Sciatic nerve (tissue), 2 donors: ENCODE results near the gene TOGARAM1. TPM values are rescaled to one million over a fixed set of nuclear protein-coding genes. Genes with fewer than 3 reads are reported as not detected.
"Not testable (repeated sequence)": the region's sequence is repeated elsewhere in the genome, so short reads cannot be mapped to it uniquely, and the experiment has no call there.

ENCODE experiments used
- ATAC-seq: fragments of 200-7000 bp; cut with Tn5 transposase; one replicate; pipeline ENCODE4 v1.9.1; 2020; ENCODE audit warnings: mild to moderate bottlenecking, moderate library complexity
- DNase-seq: peaks from one replicate; pipeline ENCODE4 v3.0.0-alpha.2; 2020; ENCODE audit warnings: low spot score
- intact Hi-C: fragments of 100-400 bp; cut with DNase I; formaldehyde crosslinking; loops from one replicate; pipeline ENCODE4 v1.14.2; 2022
- total RNA-seq: library from RNA; stranded (reverse); fragmentation: NEBNext Ultra II Directional; extraction: Animal tissue kit (Norgen Biotek cat#: 25700); gene quantifications from one replicate; pipeline ENCODE4 v1.2.1, GENCODE V29; 2021
- donor health status: DM: no; HTN: no; CAD: no.
- donor health status: DM: no; HTN: no; CAD: no.

The TOGARAM1 gene
- total RNA-seq, 1 donor from 2014 or later = 26.8 TPM

DNA sequence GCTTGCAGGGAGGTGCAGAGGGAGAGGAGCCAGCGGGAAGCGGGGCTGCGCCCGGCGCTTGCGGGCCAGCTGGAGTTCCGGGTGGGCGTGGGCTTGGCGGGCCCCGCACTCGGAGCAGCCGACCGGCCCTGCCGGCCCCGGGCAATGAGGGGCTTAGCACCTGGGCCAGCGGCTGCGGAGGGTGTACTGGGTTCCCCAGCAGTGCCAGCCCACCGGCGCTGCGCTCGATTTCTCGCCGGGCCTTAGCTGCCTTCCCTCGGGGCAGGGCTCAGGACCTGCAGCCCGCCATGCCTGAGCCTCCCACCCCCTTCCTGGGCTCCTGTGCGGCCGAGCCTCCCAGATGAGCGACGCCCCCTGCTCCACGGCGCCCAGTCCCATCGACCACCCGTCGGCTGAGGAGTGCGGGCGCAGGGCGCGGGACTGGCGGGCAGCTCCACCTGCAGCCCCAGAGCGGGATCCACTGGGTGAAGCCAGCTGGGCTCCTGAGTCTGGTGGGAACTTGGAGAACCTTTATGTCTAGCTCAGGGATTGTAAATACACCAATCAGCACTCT is 118.5 kb downstream of the TOGARAM1 start:
- DNase-seq, ATAC-seq, intact Hi-C loops: not testable (repeated sequence)

DNA sequence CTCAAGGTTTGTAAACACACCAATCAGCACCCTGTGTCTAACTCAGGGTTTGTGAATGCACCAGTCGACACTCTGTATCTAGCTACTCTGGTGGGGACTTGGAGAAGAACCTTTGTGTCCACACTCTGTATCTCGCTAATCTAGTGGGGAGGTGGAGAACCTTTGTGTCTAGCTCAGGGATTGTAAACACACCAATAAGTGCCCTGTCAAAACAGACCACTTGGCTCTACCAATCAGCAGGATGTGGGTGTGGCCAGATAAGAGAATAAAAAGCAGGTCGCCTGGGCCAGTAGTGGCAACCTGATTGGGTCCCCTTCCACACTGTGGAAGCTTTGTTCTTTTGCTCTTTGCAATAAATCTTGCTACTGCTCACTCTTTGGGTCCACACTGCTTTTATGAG is 119.1 kb downstream of the TOGARAM1 start:
- DNase-seq, intact Hi-C loops, ATAC-seq: not testable (repeated sequence)

GRCh38 chr14:45082420-45082819 is 120.4 kb downstream of the TOGARAM1 start:
- DNase-seq (no peak), ATAC-seq (no peak)
- intact Hi-C loops = no loop called here

- intact Hi-C loops = no loop called here
- ATAC-seq = no peak
- no peak for DNase-seq
These were observed 121.6 kb downstream of the TOGARAM1 start for GRCh38 chr14:45083617-45083975.

DNA sequence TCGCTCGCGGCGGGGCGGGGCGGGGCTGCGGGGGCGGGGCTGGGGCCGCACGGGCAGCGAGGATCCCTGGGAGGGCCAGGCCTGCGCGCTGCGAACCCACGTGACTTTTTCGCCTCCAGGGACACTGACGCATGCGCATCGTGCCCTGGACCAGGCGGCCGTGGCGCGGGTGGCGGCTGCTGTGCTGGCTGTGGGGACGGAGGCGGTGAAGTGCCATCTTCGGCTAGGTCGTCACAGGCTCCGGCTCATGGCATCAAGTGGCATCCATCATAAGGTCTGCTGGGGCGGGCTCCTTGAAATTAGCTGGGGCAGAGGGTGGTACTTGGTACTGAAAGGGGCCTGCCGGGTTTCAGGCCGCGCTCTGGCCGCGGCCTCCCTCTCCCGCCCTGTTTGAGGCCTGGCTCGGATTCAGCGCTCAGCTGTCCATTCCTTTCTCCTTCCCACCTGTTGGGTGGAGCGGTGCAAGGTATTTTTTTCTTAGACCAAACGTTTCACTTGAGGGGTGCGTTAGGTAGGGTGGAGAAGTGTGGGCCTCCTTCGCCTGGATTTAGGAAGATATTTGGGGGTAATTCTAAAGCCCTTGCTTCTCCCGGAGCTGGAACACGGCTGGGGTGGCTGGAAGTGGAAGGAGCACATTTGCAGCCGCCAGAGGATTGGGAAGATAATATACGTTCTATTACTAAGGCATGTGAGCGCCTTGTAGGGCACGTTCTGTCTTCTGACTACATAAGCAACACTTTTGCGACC is 122.2 kb downstream of the TOGARAM1 start, which contains the start of gene PRPF39:
Gene PRPF39 (plus strand): TSS at position 141 of the 747 bp plus-strand sequence. CDS start 11,124 bp downstream, outside the sequence.
- DNase-seq = peak; percentile 97
- ATAC-seq = peak; percentile 100
- intact Hi-C loops = no loop called here

GRCh38 chr14:45084946-45085346 is 123.0 kb downstream of the TOGARAM1 start:
- intact Hi-C loops = no loop called here
- ATAC-seq (peak; percentile 21), DNase-seq (no peak)

GRCh38 chr14:45089813-45090212 is 127.8 kb downstream of the TOGARAM1 start:
- DNase-seq (no peak), ATAC-seq (no peak)
- intact Hi-C loops = no loop called here

DNA sequence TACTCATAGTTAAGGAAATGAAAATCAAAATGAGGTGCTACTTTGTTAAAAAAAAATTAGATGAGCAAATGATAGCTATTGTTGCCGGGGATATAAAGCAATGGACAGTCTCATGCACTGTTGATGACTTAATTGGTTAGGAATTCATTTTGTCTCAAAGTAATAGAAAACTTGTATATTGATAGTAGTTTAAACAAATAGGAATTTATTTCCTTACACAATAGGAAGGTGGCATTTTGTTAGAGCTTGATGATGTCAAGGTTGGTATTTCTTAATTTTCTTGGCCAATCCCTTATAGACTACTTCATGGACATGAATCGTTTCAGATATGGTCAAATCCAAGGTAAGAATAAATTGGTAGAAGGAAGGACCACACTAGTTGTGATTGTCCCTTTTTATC is 129.7 kb downstream of the TOGARAM1 start:
- DNase-seq (no peak), ATAC-seq (no peak)
- intact Hi-C loops = no loop called here

DNA sequence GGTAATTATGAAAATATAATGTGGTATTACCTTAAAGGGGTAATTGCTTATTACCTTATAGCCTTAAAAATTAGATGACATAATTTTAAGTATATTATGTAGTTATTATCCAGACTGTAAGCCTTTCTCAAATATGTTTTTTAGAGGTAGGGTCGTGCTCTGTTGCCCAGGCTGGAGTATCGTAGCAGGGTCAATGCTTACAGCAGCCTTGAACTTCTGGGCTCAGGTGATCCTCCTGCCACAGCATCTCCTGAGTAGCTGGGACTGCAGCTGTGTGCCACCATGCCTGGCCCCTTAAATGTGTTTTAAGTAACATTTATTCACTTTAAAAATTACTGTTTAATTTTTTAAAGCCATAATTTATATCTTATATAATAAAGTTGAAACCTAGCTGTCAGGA is 132.3 kb downstream of the TOGARAM1 start:
- ATAC-seq (no peak), DNase-seq (no peak)
- intact Hi-C loops = no loop called here

DNA sequence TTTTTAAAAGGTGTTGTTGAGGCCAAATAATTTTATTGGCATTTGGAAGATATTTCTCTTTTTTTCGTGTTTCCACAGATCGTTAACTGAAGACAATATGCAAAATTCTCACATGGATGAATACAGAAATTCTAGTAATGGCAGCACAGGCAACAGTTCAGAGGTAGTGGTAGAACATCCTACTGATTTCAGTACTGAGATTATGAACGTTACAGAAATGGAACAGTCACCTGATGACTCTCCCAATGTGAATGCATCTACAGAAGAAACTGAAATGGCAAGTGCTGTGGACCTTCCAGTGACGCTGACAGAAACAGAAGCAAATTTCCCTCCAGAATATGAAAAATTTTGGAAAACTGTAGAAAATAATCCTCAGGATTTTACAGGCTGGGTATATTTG is 133.2 kb downstream of the TOGARAM1 start:
- ATAC-seq (no peak), DNase-seq (no peak)
- intact Hi-C loops = no loop called here

DNA sequence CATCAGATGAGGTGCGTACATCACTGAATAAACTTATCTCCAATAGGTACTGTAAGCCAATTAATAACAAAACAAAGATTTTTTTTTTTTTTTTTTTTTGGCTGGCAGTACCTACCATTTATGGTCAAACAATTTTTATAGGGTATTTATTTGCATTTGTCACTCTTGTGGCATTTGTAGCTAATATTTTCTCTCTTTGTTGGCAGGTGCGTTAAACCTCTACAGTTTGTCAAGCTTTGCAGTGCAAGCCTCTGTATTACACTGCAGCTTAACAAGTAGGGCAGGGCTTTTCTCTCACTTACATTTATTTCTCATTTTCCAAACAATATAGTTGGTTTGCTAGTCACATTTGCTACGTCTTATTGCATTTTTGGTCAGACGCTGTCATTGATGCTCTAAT is 134.2 kb downstream of the TOGARAM1 start:
- intact Hi-C loops = no loop called here
- ATAC-seq (no peak), DNase-seq (no peak)

GRCh38 chr14:45103806-45104205 is 141.8 kb downstream of the TOGARAM1 start:
- DNase-seq (no peak), ATAC-seq (no peak)
- intact Hi-C loops = no loop called here

GRCh38 chr14:45104561-45104960 is 142.6 kb downstream of the TOGARAM1 start:
- intact Hi-C loops = no loop called here

GRCh38 chr14:45112896-45113781 is 151.1 kb downstream of the TOGARAM1 start:
- DNase-seq (no peak), ATAC-seq (no peak)
- intact Hi-C loops = no loop called here

More at GRCh38 chr14:45104561-45104960, 142.6 kb downstream of the TOGARAM1 start:
- ATAC-seq (no peak), DNase-seq (no peak)

- intact Hi-C loops = no loop called here
- DNase-seq = no peak
- no peak for ATAC-seq
These were observed 152.3 kb downstream of the TOGARAM1 start for GRCh38 chr14:45114327-45114726.

DNA sequence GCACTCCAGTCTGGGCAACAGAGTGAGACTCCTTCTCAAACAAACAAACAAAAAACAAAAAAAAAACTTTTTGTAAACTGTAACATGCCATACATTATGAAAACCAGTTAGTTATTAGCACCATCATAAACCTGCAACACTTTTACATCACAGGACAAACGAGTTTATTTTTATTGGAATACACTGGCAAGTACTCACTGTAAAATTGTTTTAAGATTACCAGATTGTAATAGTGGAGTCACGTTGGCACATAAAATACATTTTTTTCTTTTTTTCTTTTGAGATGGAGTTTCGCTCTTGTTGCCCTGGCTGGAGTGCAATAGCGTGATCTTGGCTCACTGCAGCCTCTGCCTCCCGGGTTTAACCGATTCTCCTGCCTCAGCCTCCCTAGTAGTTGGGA is 156.6 kb downstream of the TOGARAM1 start:
- ATAC-seq (no peak), DNase-seq (no peak)
- intact Hi-C loops = no loop called here

GRCh38 chr14:45120096-45120495 is 158.1 kb downstream of the TOGARAM1 start:
- no peak for ATAC-seq
- no peak for DNase-seq
- intact Hi-C loops = no loop called here

DNA sequence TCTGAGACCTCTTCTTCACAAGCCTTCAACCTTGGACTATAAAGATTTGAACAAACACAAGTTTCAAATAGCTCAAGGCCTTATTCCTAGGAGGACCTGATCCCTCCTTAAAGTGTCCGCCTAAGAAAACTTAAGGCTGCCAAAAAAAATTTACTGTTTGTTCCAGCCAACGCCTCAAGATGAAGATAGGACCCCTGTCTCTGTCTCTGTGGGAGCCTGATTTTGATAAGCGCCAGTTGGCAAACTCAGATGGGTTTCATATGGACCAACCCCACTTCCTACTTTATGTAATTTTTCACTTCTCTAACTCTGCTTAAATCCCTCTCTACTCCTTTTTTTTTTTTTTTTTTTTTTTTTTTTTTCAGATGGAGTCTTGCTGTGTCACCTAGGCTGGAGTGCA is 161.3 kb downstream of the TOGARAM1 start:
- DNase-seq = no peak
- ATAC-seq = no peak
- intact Hi-C loops = no loop called here
